Fibroblast of lung (primary cell): ENCODE results near the gene CYS1. TPM values are rescaled to one million over a fixed set of nuclear protein-coding genes. Genes with fewer than 3 reads are reported as not detected.
"Not testable (repeated sequence)": the region's sequence is repeated elsewhere in the genome, so short reads cannot be mapped to it uniquely, and the experiment has no call there.

Source experiments
- DNase-seq, 2 donors: peaks; one replicate each; pipeline versions ENCODE4 v3.0.0 to v3.0.0-alpha.2; 2010; ENCODE audit warnings: low read depth in 2 of 2
- H2AFZ ChIP-seq: 2 replicates; pipeline ENCODE4 v1.5.1; 2012; ENCODE audit warnings: low read length, control low read depth, inconsistent platforms
- H3K27ac ChIP-seq: 2 replicates; pipeline ENCODE4 v1.5.1; 2011; ENCODE audit warnings: low read length, control low read depth; ENCODE audit not compliant: insufficient read depth
- H3K27me3 ChIP-seq: 2 replicates; pipeline ENCODE4 v1.5.1; 2011; ENCODE audit warnings: mild to moderate bottlenecking, low read length; ENCODE audit not compliant: control insufficient read depth, insufficient read depth
- H3K36me3 ChIP-seq: 2 replicates; pipeline ENCODE4 v1.5.1; 2011; ENCODE audit warnings: low read length; ENCODE audit not compliant: control insufficient read depth, insufficient read depth
- H3K4me1 ChIP-seq: 2 replicates; pipeline ENCODE4 v1.5.1; 2011; ENCODE audit warnings: low read length; ENCODE audit not compliant: control insufficient read depth, insufficient read depth; ENCODE audit errors: extremely low read depth
- H3K4me2 ChIP-seq: 2 replicates; pipeline ENCODE4 v1.5.1; 2011; ENCODE audit warnings: low read length, control low read depth; ENCODE audit not compliant: insufficient read depth; ENCODE audit errors: extremely low read depth
- H3K4me3 ChIP-seq, 4 experiments: fragments of 200-600 bp in 1 of 4; sonication (generic) in 1 of 4; replicated peaks in 1 of 4; 2 replicates each; pipeline ENCODE4 v1.5.1; 2011 to 2016; ENCODE audit warnings: low read length in 4 of 4, low read depth in 3 of 4, mild to moderate bottlenecking in 3 of 4, control low read depth in 2 of 4, inconsistent platforms in 1 of 4, mixed read lengths in 1 of 4; ENCODE audit not compliant: insufficient read depth in 1 of 4; ENCODE audit errors: control extremely low read depth in 1 of 4
- H3K79me2 ChIP-seq: 2 replicates; pipeline ENCODE4 v1.5.1; 2012; ENCODE audit warnings: mild to moderate bottlenecking, low read length, inconsistent platforms; ENCODE audit not compliant: control insufficient read depth, insufficient read depth
- H3K9ac ChIP-seq: 2 replicates; pipeline ENCODE4 v1.5.1; 2011; ENCODE audit warnings: mild to moderate bottlenecking, low read length, control low read depth; ENCODE audit not compliant: insufficient read depth
- H3K9me3 ChIP-seq: 2 replicates; pipeline ENCODE4 v1.5.1; 2012; ENCODE audit warnings: low read depth, low read length; ENCODE audit not compliant: control insufficient read depth, insufficient read depth
- H4K20me1 ChIP-seq: 2 replicates; pipeline ENCODE4 v1.5.1; 2011; ENCODE audit warnings: low read length; ENCODE audit not compliant: control insufficient read depth, insufficient read depth; ENCODE audit errors: extremely low read depth
- CTCF ChIP-seq, 2 donors: IDR thresholded peaks in 1 of 2; conservative IDR thresholded peaks in 1 of 2; 1 replicate in 1 of 2; 2 replicates in 1 of 2; pipeline ENCODE4 v1.5.1; 2011 to 2012; ENCODE audit warnings: low read length in 2 of 2, control low read depth in 1 of 2, inconsistent platforms in 1 of 2, low read depth in 1 of 2, mild to moderate bottlenecking in 1 of 2
- EZH2 ChIP-seq: IDR thresholded peaks from 2 replicates; pipeline ENCODE4 v1.5.1; 2012; ENCODE audit warnings: low read length, control low read depth, mild to moderate bottlenecking; ENCODE audit errors: missing control alignments
- polyA plus RNA-seq, 2 donors: library from polyadenylated mRNA; depleted of rRNA in 1 of 2; stranded (reverse) in 1 of 2; unstranded in 1 of 2; fragments of >200 nt; gene quantifications; 2 replicates each; pipeline ENCODE4 v1.2.1, GENCODE V29; 2011 to 2012; ENCODE audit warnings: missing spikeins in 1 of 2
- total RNA-seq: library from RNA; depleted of rRNA; stranded (reverse); fragments of >200 nt; gene quantifications from 2 replicates; pipeline ENCODE4 v1.2.1, GENCODE V29; 2014

The CYS1 gene
- total and polyA plus RNA-seq, 2 donors (not counting 1 experiment from before 2014, with no cell fraction given) = 0.31 to 5.1 TPM

GRCh38 chr2:10031886-10032745 lies 48.1 kb downstream of the CYS1 start:
- no peak for TF ChIP-seq CTCF (conservative IDR thresholded peaks at IDR 0.05 in 1 of 2, IDR thresholded peaks at IDR 0.05 in 1 of 2; ENCODE audit: low read depth in 1 of 2, low read length in 2 of 2)
- TF ChIP-seq EZH2 = no peak
- Histone ChIP-seq H3K27ac (no peak overlapping the region), H3K27me3 (peaks cover 2% of the 10 kb centered on the region), H3K4me3 (no peak overlapping the region), H3K9ac (no peak overlapping the region), H2AFZ (no peak overlapping the region), H3K4me2 (no peak overlapping the region), H3K36me3 (no peaks in the 10 kb centered on the region), H3K9me3 (no peaks in the 10 kb centered on the region), H3K4me1 (peaks cover 3% of the 10 kb centered on the region), H4K20me1 (no peaks in the 10 kb centered on the region), H3K79me2 (no peaks in the 10 kb centered on the region)
- no peak for DNase-seq

DNA sequence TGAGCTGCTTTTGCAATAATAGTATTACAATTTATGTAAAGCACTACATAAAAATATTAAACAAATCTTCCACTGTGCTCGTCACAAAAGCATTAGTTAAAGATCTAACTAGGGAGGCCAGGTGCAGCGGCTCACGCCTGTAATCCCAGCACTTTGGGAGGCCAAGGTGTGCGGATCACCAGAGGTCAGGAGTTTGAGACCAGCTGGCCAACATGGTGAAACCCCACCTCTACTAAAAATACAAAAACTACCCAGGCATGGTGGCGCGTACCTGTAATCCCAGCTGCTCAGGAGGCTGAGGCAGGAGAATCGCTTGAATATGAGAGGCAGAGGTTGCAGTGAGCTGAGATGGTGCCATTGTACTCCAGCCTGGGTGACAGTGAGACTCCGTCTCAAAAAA lies 49.4 kb downstream of the CYS1 start:
- not testable (repeated sequence) for H3K27me3 ChIP-seq, H3K36me3 ChIP-seq, H2AFZ ChIP-seq, H3K79me2 ChIP-seq, H3K9ac ChIP-seq, H3K4me1 ChIP-seq, H3K27ac ChIP-seq, DNase-seq, H3K9me3 ChIP-seq, H3K4me2 ChIP-seq, H4K20me1 ChIP-seq, H3K4me3 ChIP-seq

DNA sequence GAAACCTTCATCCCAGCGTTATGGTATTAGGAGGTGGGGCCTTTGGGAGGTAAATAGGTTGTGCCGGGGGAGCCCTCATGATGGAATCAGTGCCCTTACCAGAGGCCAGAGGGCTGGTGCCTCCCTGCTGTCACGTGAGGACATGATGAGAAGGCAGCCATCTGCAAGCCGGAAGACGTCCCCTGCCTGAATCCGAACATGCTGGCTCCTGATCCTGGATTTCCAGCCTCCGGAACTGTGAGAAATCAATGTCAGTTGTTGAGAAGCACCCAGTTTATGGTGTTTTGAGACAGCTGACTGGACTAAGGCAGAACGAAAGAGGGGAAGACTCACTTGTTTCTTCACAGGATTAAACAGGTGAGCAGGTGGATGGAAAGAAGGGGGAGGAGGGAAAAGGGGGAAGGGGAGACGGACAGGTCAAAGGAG lies 49.9 kb downstream of the CYS1 start:
- Histone ChIP-seq H3K4me2 (no peak overlapping the region), H3K27ac (no peak overlapping the region), H4K20me1 (no peaks in the 10 kb centered on the region), H3K27me3 (peaks cover 2% of the 10 kb centered on the region), H3K79me2 (no peaks in the 10 kb centered on the region), H3K4me3 (no peak overlapping the region), H3K9me3 (no peaks in the 10 kb centered on the region), H3K9ac (no peak overlapping the region), H3K36me3 (no peaks in the 10 kb centered on the region), H2AFZ (no peak overlapping the region), H3K4me1 (no peaks in the 10 kb centered on the region)
- TF ChIP-seq CTCF (conservative IDR thresholded peaks at IDR 0.05 in 1 of 2, IDR thresholded peaks at IDR 0.05 in 1 of 2; ENCODE audit: low read depth in 1 of 2, low read length in 2 of 2) = no peak
- no peak for TF ChIP-seq EZH2
- no peak for DNase-seq
